Measurements from ENCODE around the gene CIITA.
"Not testable (repeated sequence)": the region's sequence is repeated elsewhere in the genome, so short reads cannot be mapped to it uniquely, and the experiment has no call there.

Gene CIITA

GRCh38 chr16:10941127-10941933, 64.3 kb downstream of the CIITA start:
- Histone ChIP-seq H4K20me1 (ENCODE audit: low read depth, low read length) (peaks cover 8% of the 10 kb centered on the region; the same call in 1 of the 2 replicates), H3K79me2 (ENCODE audit: insufficient read depth, low read length) (peaks cover 15% of the 10 kb centered on the region; the same call in 1 of the 2 replicates), H3K27me3 (ENCODE audit: low read length) (no peaks in the 10 kb centered on the region), H2AFZ (ENCODE audit: low read depth, low read length, severe bottlenecking) (no peak overlapping the region), H3K36me3 (ENCODE audit: low read length) (no peaks in the 10 kb centered on the region), H3K4me3 (ENCODE audit: insufficient read depth, low read length, poor library complexity, severe bottlenecking) (peak overlapping the region; percentile 67), H3K27ac (ENCODE audit: low read depth, low read length) (no peak overlapping the region), H3K4me2 (ENCODE audit: low read depth, low read length, poor library complexity, severe bottlenecking) (peak overlapping the region; percentile 90), H3K9me3 (ENCODE audit: insufficient read depth, low read length) (no peaks in the 10 kb centered on the region), H3K9ac (ENCODE audit: low read length) (peak overlapping the region; percentile 69), H3F3A (ENCODE audit: insufficient read depth) (peaks cover 12% of the 10 kb centered on the region; the same call in 1 of the 2 replicates), H3K9me2 (replicated peaks; ENCODE audit: insufficient read depth, low read length) (no peaks in the 10 kb centered on the region)
- no peak for TF ChIP-seq EZH2phosphoT487 (conservative IDR thresholded peaks at IDR 0.05; ENCODE audit: low read length)
- no peak for TF ChIP-seq CTCF (IDR thresholded peaks at IDR 0.05; ENCODE audit: insufficient read depth, low read length, poor library complexity, severe bottlenecking)

- H4K20me1 ChIP-seq (ENCODE audit: low read depth, low read length); H3K9me2 ChIP-seq (replicated peaks; ENCODE audit: insufficient read depth, low read length); H3K27me3 ChIP-seq (ENCODE audit: low read length); H3K36me3 ChIP-seq (ENCODE audit: low read length); H3K27ac ChIP-seq (ENCODE audit: low read depth, low read length); H3K9me3 ChIP-seq (ENCODE audit: insufficient read depth, low read length): not testable (repeated sequence)
- H3K79me2 ChIP-seq (ENCODE audit: insufficient read depth, low read length) = peaks cover 15% of the 10 kb centered on the region; the same call in 1 of the 2 replicates
- peak overlapping the region; percentile 67 for H3K4me3 ChIP-seq (ENCODE audit: insufficient read depth, low read length, poor library complexity, severe bottlenecking)
- H2AFZ ChIP-seq (ENCODE audit: low read depth, low read length, severe bottlenecking) = peak overlapping the region; percentile 46
- H3K9ac ChIP-seq (ENCODE audit: low read length) = peak overlapping the region; percentile 69
- H3F3A ChIP-seq (ENCODE audit: insufficient read depth) = peaks cover 12% of the 10 kb centered on the region; the same call in 1 of the 2 replicates
- H3K4me2 ChIP-seq (ENCODE audit: low read depth, low read length, poor library complexity, severe bottlenecking) = peak overlapping the region; percentile 90
Observed at GRCh38 chr16:10941935-10942351, 64.9 kb downstream of the CIITA start.

GRCh38 chr16:10942352-10943063, 65.5 kb downstream of the CIITA start, which contains the start of gene DEXI:
TSS of gene DEXI (minus strand) at chr16:10942468. CDS start at chr16:10942005, 463 bp downstream.
- H3F3A ChIP-seq (ENCODE audit: insufficient read depth) = peaks cover 12% of the 10 kb centered on the region; the same call in 1 of the 2 replicates
- TF ChIP-seq CTCF (IDR thresholded peaks at IDR 0.05; ENCODE audit: insufficient read depth, low read length, poor library complexity, severe bottlenecking) = no peak
- no peak for TF ChIP-seq EZH2phosphoT487 (conservative IDR thresholded peaks at IDR 0.05; ENCODE audit: low read length)
- H2AFZ ChIP-seq (ENCODE audit: low read depth, low read length, severe bottlenecking) = peak within 1 kb of the TSS; percentile 99
- H3K27ac ChIP-seq (ENCODE audit: low read depth, low read length) = no peak within 1 kb of the TSS
- peaks cover 13% of the 10 kb centered on the region; the same call in 1 of the 2 replicates for H3K79me2 ChIP-seq (ENCODE audit: insufficient read depth, low read length)
- H3K36me3 ChIP-seq (ENCODE audit: low read length) = no peaks in the 10 kb centered on the region
- H3K4me3 ChIP-seq (ENCODE audit: insufficient read depth, low read length, poor library complexity, severe bottlenecking) = peak within 1 kb of the TSS; percentile 67
- H3K9ac ChIP-seq (ENCODE audit: low read length) = peak within 1 kb of the TSS; percentile 69
- peaks cover 8% of the 10 kb centered on the region; the same call in 1 of the 2 replicates for H4K20me1 ChIP-seq (ENCODE audit: low read depth, low read length)
- peak within 1 kb of the TSS; percentile 90 for H3K4me2 ChIP-seq (ENCODE audit: low read depth, low read length, poor library complexity, severe bottlenecking)
- no peaks in the 10 kb centered on the region for H3K27me3 ChIP-seq (ENCODE audit: low read length)
- H3K9me2 ChIP-seq (replicated peaks; ENCODE audit: insufficient read depth, low read length) = no peaks in the 10 kb centered on the region
- H3K9me3 ChIP-seq (ENCODE audit: insufficient read depth, low read length) = no peaks in the 10 kb centered on the region

Data from SU-DHL-6 (cell line).